Measurements from ENCODE around the gene SLC6A16.
"Not testable (repeated sequence)": the region's sequence is repeated elsewhere in the genome, so short reads cannot be mapped to it uniquely, and the experiment has no call there.

The SLC6A16 gene

GRCh38 chr19:49344505-49345423 lies 19.8 kb upstream of the SLC6A16 start:
- FAIRE-seq, result no peak

- FAIRE-seq, result no peak
Observed at GRCh38 chr19:49343123-49343522, 18.1 kb upstream of the SLC6A16 start.

- no peak for FAIRE-seq
Observed at GRCh38 chr19:49342291-49342721, 17.3 kb upstream of the SLC6A16 start.

- FAIRE-seq, result no peak
Observed at GRCh38 chr19:49340865-49341718, 16.1 kb upstream of the SLC6A16 start.

GRCh38 chr19:49340069-49340864 lies 15.3 kb upstream of the SLC6A16 start:
- no peak for FAIRE-seq

GRCh38 chr19:49339301-49340068 lies 14.5 kb upstream of the SLC6A16 start:
- FAIRE-seq, result no peak

- FAIRE-seq, result no peak
Observed at GRCh38 chr19:49338691-49339300, 13.8 kb upstream of the SLC6A16 start.

- FAIRE-seq, result no peak
Observed at GRCh38 chr19:49338023-49338677, 13.2 kb upstream of the SLC6A16 start.

GRCh38 chr19:49337267-49338022 lies 12.5 kb upstream of the SLC6A16 start:
- FAIRE-seq, result no peak

- FAIRE-seq, result no peak
Observed at GRCh38 chr19:49336482-49337266, 11.7 kb upstream of the SLC6A16 start.

GRCh38 chr19:49335784-49336481 lies 10.9 kb upstream of the SLC6A16 start:
- no peak for FAIRE-seq

GRCh38 chr19:49335071-49335783 lies 10.2 kb upstream of the SLC6A16 start, which contains the start of gene CD37:
TSS of gene CD37 (plus strand) at chr19:49335406. CDS start at chr19:49335541, 135 bp downstream.
- FAIRE-seq, result no peak

- FAIRE-seq, result no peak
Observed at GRCh38 chr19:49333811-49334288, 8.9 kb upstream of the SLC6A16 start.

- no peak for FAIRE-seq
Observed at GRCh38 chr19:49333418-49333805, 8.4 kb upstream of the SLC6A16 start.

- FAIRE-seq, result not testable (repeated sequence)
Observed at GRCh38 chr19:49332691-49333417, 7.9 kb upstream of the SLC6A16 start.

- FAIRE-seq, result no peak
Observed at GRCh38 chr19:49331616-49332055, 6.6 kb upstream of the SLC6A16 start.

GRCh38 chr19:49331187-49331586 lies 6.2 kb upstream of the SLC6A16 start:
- FAIRE-seq, result not testable (repeated sequence)
